Mesothelial cell of epicardium (in vitro differentiated cells): ENCODE measurements around the gene MYZAP. TPM values are rescaled to one million over a fixed set of nuclear protein-coding genes. Genes with fewer than 3 reads are reported as not detected.
A peak's percentile ranks its signal among the peaks of the same experiment; 100 is the strongest.

ENCODE experiments used
- DNase-seq, 2 experiments: peaks; one replicate each; pipeline ENCODE4 v3.0.0; 2021; ENCODE audit warnings: low spot score in 2 of 2; ENCODE audit not compliant: unreplicated experiment in 2 of 2
- H3K27ac Mint-ChIP-seq: 2 replicates; pipeline ENCODE4 v1.8.0; 2021; ENCODE audit warnings: mixed read lengths
- H3K27me3 Mint-ChIP-seq: 2 replicates; pipeline ENCODE4 v1.8.0; 2021; ENCODE audit warnings: low read depth, mixed read lengths
- H3K36me3 Mint-ChIP-seq: 2 replicates; pipeline ENCODE4 v1.8.0; 2021; ENCODE audit warnings: mixed read lengths
- H3K4me1 Mint-ChIP-seq: 2 replicates; pipeline ENCODE4 v1.8.0; 2021; ENCODE audit warnings: mixed read lengths
- H3K4me3 Mint-ChIP-seq: 2 replicates; pipeline ENCODE4 v1.8.0; 2021; ENCODE audit warnings: mild to moderate bottlenecking, moderate library complexity, mixed read lengths
- H3K9me3 Mint-ChIP-seq: 2 replicates; pipeline ENCODE4 v1.8.0; 2021; ENCODE audit warnings: mixed read lengths
- total RNA-seq: library from RNA; stranded (reverse); gene quantifications from 3 replicates; pipeline ENCODE4 v1.2.1, GENCODE V29; 2021
- TF ChIP-seq, protein P1 (sequence below): fragments of 200-600 bp; sonication (generic); IDR thresholded peaks from one replicate; pipeline ENCODE4 v1.5.0; 2021; ENCODE audit warnings: antibody characterized with exemption; ENCODE audit not compliant: unreplicated experiment

MYZAP gene
- total RNA-seq, 1 donor from 2014 or later: 3.3 TPM

DNA sequence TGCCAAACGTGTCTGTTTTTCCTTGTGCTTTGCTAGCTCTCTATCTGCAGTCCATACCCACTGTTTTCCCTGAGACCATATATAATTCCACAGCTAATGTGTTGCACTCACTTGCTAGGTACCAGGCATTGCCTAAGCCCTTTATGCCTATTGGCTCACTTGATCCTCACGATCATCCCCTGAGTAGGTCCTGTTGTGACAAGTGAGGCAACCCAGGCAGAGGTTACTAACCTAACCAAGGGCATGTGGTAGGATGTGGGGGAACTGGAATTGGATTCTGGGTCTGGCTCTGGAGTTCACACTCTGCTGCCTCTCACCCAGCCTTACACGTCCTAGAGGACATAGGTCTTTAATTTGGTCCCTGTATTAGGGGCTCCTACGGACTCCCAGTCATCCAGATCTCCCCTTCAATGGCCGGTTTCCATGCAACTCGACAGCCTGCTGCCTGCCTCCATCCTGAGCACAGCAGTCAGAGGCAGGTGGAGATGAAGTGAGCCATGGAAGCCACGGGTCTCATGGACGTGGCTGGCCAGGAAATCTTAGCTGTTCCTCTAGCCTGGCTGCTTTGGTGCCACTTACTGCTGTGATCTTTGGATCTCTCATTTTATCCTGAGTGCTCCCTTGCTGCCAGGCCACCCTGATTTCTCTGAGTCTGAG is 38.9 kb upstream of the MYZAP start:
- Mint-ChIP-seq H3K27ac (peak overlapping the region; percentile 97), H3K27me3 (no peaks in the 10 kb centered on the region), H3K4me3 (no peak overlapping the region), H3K4me1 (peaks cover 65% of the 10 kb centered on the region), H3K36me3 (peaks cover 10% of the 10 kb centered on the region), H3K9me3 (peaks cover 2% of the 10 kb centered on the region)
- no peak for DNase-seq
- TF ChIP-seq, protein P1, sequence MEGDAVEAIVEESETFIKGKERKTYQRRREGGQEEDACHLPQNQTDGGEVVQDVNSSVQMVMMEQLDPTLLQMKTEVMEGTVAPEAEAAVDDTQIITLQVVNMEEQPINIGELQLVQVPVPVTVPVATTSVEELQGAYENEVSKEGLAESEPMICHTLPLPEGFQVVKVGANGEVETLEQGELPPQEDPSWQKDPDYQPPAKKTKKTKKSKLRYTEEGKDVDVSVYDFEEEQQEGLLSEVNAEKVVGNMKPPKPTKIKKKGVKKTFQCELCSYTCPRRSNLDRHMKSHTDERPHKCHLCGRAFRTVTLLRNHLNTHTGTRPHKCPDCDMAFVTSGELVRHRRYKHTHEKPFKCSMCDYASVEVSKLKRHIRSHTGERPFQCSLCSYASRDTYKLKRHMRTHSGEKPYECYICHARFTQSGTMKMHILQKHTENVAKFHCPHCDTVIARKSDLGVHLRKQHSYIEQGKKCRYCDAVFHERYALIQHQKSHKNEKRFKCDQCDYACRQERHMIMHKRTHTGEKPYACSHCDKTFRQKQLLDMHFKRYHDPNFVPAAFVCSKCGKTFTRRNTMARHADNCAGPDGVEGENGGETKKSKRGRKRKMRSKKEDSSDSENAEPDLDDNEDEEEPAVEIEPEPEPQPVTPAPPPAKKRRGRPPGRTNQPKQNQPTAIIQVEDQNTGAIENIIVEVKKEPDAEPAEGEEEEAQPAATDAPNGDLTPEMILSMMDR: no peak

DNA sequence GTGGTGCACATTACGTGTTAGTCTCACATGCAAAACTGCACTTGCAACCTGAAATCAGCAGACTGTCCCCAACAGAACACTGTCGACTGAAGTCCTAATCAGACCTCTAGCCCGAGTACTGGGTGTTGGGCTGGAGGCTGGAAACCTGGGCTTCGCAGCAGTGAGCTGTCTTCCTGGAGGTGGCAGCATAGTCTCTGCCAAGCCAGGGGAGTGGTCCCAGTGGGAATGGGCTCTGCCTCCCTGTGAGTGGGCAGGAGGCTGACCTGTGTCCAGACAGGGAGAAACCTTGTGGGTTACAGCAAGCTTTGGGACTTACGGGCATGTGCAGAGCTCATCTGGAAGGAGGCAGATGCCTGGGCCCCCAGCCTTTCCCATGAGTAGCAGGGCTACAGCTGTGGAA is 38.2 kb upstream of the MYZAP start:
- Mint-ChIP-seq H3K36me3 (peaks cover 8% of the 10 kb centered on the region), H3K27ac (peak overlapping the region; percentile 97), H3K27me3 (no peaks in the 10 kb centered on the region), H3K9me3 (peaks cover 4% of the 10 kb centered on the region), H3K4me3 (no peak overlapping the region), H3K4me1 (peaks cover 63% of the 10 kb centered on the region)
- TF ChIP-seq, protein P1: no peak
- DNase-seq: no peak

DNA sequence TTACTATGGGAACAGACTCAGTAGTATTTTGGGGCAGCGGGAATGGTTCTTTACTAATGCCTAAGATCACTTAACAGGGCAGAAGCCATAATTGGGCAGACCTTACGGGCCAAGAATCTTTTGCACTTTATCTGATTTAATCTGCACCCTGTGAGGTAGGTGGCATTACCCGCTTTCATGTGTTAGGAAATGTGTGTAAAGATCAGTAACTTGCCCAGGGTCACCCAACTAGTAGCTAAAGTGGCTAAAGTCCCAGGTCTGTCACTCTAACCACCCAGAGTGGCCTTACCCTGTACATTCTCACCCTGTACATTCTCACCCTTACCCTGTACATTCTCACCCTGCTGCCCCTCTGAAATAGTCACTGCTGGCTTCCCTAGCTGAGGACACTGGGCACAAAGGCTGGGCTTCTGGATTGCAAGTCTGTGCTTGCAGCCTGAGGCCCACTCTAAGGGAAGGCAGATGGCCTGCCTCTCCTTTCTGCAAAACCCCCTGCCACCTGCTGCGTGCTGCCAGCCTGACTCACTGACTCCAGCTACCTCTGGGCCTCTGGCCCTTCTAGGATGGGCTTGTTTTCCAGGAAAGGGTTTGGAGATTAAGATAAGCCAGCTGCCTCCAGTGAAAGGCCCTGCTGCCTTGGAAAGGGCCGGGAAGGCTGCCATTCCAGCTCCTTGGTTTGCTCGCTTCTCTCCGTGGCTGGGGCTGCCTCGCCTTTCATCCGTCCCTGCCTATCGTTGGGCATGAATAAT is 37.5 kb upstream of the MYZAP start:
- no peak for DNase-seq
- peaks cover 3% of the 10 kb centered on the region for H3K36me3 Mint-ChIP-seq
- H3K4me3 Mint-ChIP-seq: no peak overlapping the region
- TF ChIP-seq, protein P1: no peak
- no peaks in the 10 kb centered on the region for H3K27me3 Mint-ChIP-seq
- H3K9me3 Mint-ChIP-seq: peaks cover 4% of the 10 kb centered on the region
- peaks cover 60% of the 10 kb centered on the region for H3K4me1 Mint-ChIP-seq
- H3K27ac Mint-ChIP-seq: peak overlapping the region; percentile 84

DNA sequence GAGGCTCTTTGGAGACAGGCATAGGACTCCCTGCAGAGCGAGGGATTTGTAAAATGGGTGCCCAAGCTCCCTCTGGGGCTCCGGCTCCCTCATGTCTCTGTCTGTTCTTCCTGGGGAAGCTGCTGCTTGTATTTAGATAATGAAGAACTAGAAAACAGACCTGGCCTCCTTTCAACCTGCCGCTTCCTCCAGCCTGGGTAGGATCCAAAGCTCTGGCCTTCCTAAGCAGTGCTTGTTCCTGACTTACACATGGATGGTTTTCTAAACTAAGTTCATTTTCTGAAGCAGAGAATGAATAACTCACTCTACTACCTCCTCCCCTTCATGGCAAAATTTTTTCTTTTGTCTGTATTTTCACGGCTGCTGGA is 36.9 kb upstream of the MYZAP start:
- no peak overlapping the region for H3K4me3 Mint-ChIP-seq
- peaks cover 3% of the 10 kb centered on the region for H3K36me3 Mint-ChIP-seq
- TF ChIP-seq, protein P1: no peak
- H3K9me3 Mint-ChIP-seq: peaks cover 4% of the 10 kb centered on the region
- no peaks in the 10 kb centered on the region for H3K27me3 Mint-ChIP-seq
- H3K27ac Mint-ChIP-seq: peak overlapping the region; percentile 84
- H3K4me1 Mint-ChIP-seq: peaks cover 58% of the 10 kb centered on the region
- no peak for DNase-seq

DNA sequence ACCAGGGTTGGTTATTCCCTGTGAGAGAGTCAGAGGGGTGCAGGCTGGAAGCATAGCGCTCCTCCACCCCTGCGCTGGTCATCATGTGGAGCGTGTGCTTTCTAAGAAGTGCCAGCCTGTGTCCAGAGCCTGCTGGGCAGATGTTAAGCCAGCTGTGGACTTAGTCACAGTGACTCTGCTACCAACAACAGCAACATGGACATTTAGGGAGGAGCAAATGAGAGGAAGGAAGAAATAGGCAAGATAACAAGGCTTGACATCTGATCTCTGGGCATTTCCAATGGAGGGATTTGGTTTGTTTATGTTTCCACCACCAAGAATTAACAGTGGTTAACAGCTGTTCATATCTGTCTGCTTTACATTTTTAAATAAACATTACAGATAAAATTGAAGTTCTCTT is 36.4 kb upstream of the MYZAP start:
- Mint-ChIP-seq H3K4me3 (no peak overlapping the region), H3K4me1 (peaks cover 57% of the 10 kb centered on the region), H3K27me3 (no peaks in the 10 kb centered on the region), H3K36me3 (peaks cover 3% of the 10 kb centered on the region), H3K27ac (peak overlapping the region; percentile 84), H3K9me3 (peaks cover 4% of the 10 kb centered on the region)
- TF ChIP-seq, protein P1: no peak
- no peak for DNase-seq
